SK-N-MC (cell line): ENCODE data around the gene IREB2.

Source experiments
- EZH2 ChIP-seq: fragments of 200-600 bp; sonication (generic); IDR thresholded peaks from one replicate; pipeline ENCODE4 v1.6.1; 2017; ENCODE audit warnings: antibody characterized with exemption
- POLR2AphosphoS5 ChIP-seq: IDR thresholded peaks from 2 replicates; pipeline ENCODE4 v1.6.1; 2012; ENCODE audit warnings: mild to moderate bottlenecking, low read depth, low read length, borderline replicate concordance

GRCh38 chr15:78502641-78503040, 64.6 kb downstream of the IREB2 start:
- TF ChIP-seq EZH2 (no peak), POLR2AphosphoS5 (no peak)
